Fibroblast of pulmonary artery (primary cell): Measurements from ENCODE around the gene PRND.
A peak's percentile ranks its signal among the peaks of the same experiment; 100 is the strongest.

Experiments used
- DNase-seq: peaks from one replicate; pipeline ENCODE4 v3.0.0-alpha.2; 2010; ENCODE audit warnings: low read depth
- H3K4me3 ChIP-seq: replicated peaks from 2 replicates; pipeline ENCODE4 v1.5.1; 2011; ENCODE audit warnings: low read depth, mild to moderate bottlenecking, control low read depth, low read length, moderate library complexity
- TF ChIP-seq, protein P1 (sequence below): IDR thresholded peaks from 2 replicates; pipeline ENCODE4 v1.5.1; 2011; ENCODE audit warnings: mild to moderate bottlenecking, control low read depth, low read length, inconsistent platforms; ENCODE audit errors: missing control alignments

Gene PRND, protein sequence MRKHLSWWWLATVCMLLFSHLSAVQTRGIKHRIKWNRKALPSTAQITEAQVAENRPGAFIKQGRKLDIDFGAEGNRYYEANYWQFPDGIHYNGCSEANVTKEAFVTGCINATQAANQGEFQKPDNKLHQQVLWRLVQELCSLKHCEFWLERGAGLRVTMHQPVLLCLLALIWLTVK

DNA sequence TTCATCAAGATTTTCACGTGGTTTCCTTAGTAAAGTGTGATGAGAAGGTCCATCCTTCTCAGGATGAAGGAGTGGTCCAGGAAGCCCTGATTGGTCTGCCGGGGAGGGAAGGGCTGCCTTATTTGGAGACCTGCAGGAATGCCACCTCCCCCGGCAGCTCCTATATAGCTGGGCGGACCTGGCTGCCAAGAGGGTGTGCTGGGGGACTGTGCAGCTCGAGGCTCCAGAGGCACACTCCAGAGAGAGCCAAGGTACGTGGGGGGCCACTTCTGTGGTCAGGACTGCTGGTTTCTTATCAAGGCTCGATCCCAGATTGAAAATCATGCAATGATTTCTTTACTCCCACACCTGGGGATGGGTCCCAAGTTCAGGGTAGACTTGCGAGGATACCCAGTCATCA lies at the start of gene PRND:
Gene PRND (plus strand): TSS at position 191 of the 400 bp plus-strand sequence. CDS start 2,643 bp downstream, outside the sequence.
- H3K4me3 ChIP-seq = no peak within 1 kb of the TSS
- no peak for DNase-seq
- TF ChIP-seq, protein P1, sequence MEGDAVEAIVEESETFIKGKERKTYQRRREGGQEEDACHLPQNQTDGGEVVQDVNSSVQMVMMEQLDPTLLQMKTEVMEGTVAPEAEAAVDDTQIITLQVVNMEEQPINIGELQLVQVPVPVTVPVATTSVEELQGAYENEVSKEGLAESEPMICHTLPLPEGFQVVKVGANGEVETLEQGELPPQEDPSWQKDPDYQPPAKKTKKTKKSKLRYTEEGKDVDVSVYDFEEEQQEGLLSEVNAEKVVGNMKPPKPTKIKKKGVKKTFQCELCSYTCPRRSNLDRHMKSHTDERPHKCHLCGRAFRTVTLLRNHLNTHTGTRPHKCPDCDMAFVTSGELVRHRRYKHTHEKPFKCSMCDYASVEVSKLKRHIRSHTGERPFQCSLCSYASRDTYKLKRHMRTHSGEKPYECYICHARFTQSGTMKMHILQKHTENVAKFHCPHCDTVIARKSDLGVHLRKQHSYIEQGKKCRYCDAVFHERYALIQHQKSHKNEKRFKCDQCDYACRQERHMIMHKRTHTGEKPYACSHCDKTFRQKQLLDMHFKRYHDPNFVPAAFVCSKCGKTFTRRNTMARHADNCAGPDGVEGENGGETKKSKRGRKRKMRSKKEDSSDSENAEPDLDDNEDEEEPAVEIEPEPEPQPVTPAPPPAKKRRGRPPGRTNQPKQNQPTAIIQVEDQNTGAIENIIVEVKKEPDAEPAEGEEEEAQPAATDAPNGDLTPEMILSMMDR = no peak

DNA sequence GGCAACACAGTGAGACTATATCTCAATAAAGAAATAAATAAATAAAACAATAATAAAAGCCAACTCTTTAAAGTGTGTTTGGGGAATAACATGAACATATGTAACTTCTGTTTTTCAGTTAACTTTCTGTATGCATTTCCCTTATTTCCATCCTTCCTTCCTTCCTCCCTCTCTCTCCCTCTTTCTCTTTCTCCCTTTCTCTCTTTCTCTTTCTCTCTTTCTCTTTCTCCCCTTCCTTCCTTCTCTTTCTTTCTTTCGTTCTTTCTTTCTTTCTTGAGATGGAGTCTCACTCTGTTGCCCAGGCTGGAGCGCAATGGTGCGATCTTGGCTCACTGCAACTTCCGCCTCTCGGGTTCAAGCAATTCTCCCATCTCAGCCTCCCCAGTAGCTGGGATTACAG lies 48.8 kb upstream of the PRND start:
- H3K4me3 ChIP-seq = no peak overlapping the region
- DNase-seq = no peak
- TF ChIP-seq, protein P1 = no peak

DNA sequence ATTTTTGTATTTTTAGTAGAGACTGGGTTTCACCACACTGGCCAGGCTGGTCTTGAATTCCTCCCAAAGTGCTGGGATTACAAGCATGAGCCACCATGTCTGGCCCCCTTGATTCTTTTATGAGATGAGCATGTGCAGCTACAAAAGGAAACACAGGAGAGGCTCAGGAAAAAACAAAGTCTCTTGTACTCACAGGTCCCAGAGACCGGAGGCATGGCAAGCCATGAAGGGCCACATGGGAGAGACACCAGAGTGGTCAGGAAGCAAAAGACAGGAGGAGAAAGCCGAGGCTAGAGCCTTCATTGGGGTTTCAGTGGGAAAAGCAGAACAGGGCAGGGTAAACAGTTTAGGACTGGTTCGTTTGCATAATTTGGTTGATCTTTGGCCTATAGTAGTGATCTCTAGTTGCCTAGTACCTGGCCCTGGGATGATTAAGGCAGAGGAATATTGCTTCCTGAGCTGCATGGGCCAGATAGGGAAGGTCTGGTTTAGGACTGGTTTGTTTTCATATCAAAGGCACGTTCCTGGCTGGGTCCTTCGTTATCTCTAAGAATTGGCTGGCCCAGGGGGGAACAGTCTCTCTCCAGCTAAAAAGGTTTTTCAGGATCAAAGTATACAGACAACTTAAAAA lies 48.2 kb upstream of the PRND start:
- DNase-seq = no peak
- TF ChIP-seq, protein P1 = no peak
- H3K4me3 ChIP-seq = no peak overlapping the region

DNA sequence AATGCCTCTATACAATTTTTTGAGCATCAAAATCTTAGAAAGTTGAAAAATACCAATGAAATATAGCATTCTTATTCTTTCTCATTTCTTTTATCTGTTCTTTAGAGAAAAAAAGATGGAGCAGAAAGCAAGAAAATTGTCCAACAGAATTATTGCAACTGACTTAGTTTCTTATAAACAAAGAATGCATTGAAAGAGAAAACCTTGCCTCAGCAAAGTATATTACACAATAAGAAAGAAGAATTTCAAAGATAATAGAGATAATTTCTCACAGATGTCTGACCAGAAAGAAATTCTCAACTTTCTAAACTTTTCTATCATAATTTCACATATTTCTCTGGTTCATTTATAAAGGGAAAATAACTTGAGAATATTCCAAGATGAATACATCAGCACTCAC lies 47.0 kb upstream of the PRND start:
- DNase-seq = no peak
- no peak overlapping the region for H3K4me3 ChIP-seq
- TF ChIP-seq, protein P1 = no peak

DNA sequence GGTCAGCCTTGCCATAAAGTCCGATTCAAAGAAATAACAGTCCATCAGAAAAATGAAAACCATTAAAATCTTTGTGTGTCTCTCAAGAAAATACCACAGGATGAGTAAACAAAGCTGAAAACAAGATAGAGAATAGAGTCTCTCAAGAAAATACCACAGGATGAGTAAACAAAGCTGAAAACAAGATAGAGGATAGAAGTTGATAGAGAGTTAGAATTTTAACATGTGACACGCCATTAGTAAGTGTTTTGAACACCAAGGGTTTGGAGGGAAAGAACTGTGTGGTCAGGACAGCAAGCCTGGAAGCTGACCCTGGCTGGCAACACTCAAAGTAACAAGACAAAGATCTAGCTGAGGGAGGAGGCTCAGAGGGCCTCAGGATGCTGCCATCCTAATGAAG lies 43.9 kb upstream of the PRND start:
- TF ChIP-seq, protein P1 = no peak
- no peak overlapping the region for H3K4me3 ChIP-seq
- DNase-seq = no peak

DNA sequence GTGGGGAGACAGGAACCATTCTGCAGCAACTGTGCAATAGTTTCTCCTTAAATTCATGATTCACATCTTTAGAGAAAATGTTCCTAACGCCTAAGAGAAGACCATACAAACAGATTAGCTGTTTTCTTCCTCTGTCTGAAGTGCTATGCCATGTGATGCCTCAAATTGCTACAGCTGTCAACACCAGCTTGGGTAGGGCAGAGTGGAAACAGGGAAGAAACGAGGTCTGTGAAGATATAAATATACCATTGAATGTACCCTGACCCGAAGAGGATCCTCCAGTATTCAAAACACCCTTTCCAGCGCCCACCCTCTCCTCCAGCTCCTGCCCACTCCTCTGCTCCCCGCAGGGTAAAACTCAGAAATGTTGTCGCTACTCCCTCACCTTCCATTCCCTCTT lies 40.3 kb upstream of the PRND start:
- TF ChIP-seq, protein P1 = no peak
- no peak overlapping the region for H3K4me3 ChIP-seq
- no peak for DNase-seq

DNA sequence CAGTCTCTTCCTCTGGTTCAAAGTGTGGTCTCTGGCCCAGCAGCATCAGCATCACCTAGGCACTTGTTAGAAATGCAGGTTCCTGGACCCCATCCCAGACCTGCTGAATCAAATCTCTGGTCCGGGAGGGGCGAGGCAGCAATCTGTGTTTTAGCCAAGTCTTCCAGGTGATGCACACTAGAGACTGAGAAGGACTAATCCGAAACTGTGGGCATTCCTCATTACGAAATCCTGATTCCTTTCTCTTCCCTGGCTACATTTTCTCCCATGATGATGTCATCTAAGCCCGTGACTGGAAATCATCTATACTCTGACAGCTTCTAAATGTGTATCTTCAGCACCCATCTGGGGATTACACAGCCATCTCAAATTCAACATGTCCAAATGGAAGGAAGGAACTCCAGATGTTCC lies 39.7 kb upstream of the PRND start:
- no peak overlapping the region for H3K4me3 ChIP-seq
- TF ChIP-seq, protein P1 = no peak
- peak; percentile 64 for DNase-seq
